EH (cell line): Measurements from ENCODE around the gene SLC4A2.

Source experiments
- DNase-seq: peaks from one replicate; pipeline ENCODE4 v3.0.0-alpha.2; 2015; ENCODE audit warnings: low read depth

SLC4A2 gene

DNA sequence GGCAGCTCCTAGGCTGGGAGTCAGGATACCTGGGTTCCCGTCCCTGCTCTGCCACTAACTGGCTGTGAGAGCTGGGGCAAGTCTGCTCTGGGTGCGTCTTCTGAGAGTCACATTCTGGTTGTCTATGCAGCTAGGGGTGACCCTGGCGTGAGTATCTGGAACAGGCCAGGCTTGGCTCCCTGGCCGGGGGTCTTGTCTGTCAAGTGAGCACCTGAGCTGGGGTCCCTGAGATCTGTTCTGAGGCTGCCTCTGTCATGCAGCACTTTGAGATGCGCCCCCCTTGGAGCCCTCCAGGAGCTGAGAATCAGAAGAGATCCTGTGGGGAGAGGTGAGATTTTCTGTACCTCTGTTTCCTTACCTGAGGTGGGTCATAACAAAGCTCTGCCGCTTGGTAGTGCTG, 34.4 kb downstream of the SLC4A2 start:
- DNase-seq: no peak

DNA sequence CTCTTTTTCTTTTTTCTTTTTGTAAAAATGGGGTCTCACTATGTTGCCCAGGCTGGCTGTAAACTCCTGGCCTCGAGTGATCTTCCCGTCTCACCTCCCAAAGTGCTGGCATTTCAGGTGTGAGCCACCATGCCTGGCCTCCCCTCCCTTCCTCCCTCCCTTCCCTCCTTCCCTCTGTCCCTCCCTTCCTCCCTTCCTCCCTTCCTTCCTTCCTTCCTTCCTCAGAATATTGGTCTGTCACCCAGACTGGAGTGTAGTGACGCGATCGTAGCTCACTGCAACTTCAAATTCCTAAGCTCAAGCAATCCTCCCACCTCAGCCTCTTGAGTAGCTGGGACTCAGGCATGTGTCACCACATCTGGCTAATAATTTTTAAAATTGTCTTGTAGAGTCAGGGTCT, 35.3 kb downstream of the SLC4A2 start:
- DNase-seq: no peak

DNA sequence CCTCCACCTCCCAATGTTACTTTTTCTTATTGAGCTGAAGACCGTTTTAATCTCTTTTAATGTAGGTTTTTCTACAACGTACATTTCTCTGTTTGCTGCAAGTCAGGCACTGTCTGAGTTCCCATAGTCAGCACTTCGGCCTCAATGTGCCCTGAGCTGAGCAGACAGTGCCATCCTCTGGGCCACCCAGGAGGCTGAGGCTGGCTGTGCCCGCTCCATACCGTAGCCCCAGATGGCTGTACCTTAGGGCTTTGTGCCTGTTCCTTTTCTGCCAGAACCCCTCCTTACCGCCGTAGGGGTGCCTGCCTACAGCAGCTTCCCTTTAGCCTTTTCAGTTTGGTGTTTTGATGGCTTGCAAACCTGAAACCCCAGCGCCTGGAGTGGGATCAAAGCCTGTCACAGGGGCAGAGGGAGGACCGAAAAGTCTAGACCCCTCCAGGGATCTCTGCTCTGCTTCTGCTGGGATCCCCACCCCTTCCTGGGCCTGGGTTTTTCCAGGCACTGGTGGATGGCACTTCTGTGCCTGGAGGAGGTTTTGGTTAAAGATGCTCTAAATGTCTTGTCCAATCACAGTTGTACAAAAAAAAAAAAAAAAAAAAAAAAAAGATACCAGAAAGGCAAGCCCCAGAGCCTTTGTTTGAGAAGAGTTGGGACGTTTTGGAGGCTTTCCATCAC, 35.9 kb downstream of the SLC4A2 start:
- no peak for DNase-seq

DNA sequence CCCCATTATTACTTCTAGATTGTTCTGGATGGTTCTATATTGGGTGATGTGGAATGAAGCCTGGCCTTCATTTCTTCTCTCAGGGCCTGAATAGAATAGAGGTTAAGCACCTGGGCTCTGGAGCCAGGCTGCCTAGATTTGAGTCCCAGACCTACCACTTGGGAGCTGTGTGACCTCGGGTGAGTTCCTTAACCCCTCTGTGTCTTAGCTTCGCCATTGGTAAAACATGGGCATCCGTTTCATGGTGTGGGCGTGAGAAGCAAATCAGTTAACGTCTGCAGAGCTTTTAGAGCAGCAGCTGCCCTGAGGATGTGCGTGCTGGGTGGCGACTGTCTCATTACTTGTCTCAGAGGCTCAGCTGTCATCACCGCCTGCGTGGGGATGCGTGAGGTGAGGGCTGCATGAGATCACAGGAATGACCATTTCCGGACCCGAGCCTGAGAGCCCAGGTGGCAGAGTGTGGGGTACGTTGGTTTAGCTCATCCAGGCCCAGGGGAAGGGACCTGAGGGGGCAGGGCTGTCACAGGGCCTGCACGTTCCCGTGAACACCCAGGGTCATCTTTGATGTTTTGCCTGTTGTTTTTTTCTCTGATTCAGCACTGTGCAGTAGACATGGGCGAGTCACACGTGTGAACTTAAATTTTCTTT, 36.6 kb downstream of the SLC4A2 start:
- DNase-seq: no peak

DNA sequence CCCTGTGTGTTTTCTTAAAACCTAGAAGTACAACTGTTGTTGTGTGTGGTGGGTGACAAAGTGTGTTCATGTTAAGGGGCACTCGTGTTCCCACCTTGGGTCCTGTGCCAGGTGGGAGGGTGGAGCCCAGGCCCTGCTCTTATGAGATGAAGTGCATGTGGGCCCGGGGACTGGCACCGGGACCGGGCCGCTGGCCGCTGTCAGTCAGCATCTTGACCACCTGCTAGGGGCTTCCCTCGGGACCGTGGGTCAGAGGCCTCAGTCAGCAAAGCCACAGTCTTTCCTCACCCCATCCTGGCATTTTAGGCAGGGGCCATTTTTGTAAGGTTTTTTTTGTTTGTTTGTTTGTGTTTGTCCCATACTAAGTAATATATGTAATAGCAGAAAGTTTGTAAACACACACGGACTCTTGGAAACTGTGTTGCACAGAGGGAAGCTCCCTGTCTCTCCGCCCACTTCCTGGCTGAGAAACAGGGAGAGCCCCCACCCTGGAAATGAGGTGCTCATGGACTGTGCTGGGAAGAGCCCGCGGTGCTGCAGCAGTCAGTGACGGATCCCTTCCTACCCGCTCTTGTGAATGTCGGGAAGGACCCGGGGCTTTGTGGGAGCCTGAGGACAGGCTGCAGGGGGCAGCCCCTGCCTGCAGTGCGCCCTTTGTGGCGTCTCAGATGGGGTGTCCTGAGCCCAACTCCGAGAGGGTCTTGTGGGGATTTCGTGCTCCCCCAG, 40.3 kb downstream of the SLC4A2 start:
- DNase-seq: no peak

DNA sequence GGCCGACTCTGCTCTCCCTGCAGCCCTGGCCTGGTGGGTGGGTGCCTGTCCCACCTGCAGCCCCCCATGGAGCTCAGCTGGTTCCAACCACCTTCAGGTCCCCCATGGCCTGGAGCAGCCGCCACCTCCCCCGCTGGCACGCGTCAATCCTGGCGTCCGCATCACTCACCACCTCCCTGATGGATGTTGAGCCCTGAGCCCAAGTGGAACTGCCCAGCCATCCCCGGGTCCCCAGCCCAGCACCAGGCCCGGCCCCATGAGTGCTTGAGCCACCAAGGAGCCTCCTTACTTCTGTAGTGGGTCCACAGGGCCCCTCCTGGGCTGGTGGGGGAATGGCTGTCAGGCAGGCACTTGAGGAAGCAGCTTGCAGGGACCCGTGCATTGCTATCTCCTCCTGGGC, 41.5 kb downstream of the SLC4A2 start:
- DNase-seq: no peak

DNA sequence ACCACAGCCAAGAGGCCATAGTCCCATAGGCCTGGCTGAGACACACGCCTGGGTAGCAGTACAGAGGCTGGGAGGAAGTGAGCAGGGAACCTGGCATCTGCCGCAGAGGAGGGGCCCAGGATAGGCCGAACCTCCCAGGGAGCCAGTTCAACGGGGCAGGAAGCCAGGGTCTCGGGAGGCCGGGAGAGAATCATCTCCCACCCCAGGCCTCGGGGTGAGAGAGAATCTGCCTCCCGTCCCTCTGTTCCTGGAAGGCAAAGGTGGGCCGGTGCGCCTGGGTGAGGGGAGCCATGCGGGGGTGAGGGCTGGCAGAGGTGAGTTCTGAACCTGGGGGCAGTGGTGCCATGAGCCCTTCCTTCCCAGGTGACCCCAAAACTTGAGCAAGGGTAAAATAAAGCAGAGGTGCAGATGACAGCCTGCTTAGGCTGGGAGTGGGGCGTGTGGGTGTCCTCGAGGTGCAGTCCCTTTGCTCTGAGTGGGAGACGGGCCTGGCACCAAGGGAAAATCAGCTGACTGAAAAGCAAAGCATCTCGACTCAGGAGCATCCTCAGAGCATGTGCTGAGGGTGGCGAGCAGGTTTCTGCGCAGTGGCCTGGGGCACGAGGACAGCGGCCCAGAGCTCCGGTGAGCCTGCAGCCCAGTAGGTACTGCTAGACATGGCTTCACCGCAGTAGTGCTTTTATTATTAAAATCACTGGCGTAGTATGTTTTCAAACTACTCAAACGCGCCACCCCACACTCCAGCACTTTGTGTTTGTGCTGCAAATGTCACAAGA, 42.4 kb downstream of the SLC4A2 start:
- DNase-seq: no peak

DNA sequence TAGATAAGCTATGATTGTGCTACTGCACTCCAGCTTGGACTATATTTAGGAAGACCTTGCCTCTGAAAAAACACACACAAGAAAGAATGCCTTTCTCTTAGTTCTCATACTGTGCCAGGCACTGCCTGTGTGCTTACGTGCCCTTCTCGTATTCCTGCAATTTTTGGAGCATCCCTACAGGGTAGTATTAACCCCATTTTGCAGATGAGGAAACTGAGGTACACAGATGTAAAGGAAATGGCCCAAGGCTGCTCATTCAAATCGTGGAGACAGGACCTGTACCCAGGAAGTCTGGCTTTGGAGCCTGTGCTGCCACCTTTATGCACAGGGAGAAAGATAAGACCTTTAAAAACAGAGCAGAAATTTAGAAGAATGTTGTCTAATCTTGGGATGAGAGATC, 43.6 kb downstream of the SLC4A2 start:
- no peak for DNase-seq

DNA sequence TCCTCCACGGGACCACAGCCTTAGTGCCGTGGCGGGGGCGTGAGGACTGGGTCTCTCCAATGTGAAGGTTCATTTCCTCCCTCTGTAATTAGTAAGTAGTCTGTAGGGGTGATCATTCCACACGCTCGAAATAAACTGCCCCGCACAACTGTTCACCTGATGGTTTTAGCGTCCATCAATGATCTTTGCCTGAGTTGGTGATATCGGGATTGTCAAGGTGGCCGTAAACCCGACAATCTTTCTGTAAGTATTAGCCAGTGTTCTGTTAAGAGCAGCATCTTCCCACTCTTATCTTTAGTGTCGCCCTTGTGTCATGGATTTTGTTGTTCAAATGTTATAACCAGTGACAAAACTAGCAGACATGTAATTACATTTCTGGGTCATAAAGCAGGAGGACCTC, 44.6 kb downstream of the SLC4A2 start:
- DNase-seq: no peak

DNA sequence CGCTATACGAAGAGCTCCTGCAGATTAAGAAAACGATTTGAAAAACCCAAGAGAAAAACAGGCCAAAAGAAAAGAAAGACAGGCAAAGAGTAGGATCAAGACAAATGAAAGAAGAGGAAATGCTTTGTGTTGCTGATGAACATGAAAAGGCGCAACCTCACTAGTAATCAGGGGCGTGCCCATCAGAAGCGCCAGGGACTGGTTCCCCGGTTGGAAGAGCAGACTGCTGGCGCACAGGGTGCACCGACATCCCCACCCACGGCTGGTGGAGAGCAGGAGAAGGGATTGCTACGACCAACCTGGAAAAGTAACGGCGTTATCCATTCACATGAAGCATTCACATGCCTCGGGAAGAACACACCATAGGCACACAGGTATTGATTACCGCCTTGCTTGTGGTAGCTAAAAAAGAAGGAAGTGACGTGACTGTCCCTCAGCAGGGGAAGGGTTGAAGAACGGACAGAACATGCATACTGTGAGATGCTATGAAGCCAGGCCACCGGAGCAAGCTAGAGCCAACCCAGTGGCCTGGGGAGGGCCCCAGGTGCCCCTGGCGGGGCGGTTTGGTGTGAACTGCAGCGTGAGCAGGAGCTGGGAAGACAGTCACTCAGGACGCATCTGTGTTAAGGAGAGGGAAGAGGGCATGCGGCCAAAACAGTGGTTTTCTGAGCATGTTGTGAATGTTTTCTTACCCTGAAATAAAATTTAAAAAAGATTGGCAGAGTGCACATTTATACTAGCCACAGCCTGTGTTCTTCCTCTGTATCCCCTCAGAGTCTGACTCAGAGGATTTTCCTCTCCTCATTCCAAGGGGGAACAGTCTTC, 45.2 kb downstream of the SLC4A2 start:
- DNase-seq: peak; percentile 96

DNA sequence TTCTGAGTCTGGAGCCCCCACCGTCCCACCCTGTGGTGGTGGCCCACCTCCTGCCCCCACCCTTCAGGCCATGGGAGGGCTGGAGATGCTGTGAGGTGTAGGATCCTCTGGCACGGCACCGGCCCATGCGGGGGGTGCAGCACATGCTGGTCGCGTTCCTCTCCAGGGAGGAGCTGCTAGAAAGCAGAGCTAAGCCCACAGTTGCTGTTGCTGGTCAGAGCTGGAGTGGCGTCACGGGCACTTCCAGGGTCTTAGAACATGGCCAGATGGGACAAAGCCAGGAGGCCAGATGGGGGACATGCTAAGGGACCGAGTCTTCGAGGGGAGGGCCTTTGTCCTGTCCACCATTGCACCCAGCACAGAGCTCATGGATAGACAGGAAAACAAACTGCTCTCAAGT, 48.5 kb downstream of the SLC4A2 start:
- DNase-seq: no peak

DNA sequence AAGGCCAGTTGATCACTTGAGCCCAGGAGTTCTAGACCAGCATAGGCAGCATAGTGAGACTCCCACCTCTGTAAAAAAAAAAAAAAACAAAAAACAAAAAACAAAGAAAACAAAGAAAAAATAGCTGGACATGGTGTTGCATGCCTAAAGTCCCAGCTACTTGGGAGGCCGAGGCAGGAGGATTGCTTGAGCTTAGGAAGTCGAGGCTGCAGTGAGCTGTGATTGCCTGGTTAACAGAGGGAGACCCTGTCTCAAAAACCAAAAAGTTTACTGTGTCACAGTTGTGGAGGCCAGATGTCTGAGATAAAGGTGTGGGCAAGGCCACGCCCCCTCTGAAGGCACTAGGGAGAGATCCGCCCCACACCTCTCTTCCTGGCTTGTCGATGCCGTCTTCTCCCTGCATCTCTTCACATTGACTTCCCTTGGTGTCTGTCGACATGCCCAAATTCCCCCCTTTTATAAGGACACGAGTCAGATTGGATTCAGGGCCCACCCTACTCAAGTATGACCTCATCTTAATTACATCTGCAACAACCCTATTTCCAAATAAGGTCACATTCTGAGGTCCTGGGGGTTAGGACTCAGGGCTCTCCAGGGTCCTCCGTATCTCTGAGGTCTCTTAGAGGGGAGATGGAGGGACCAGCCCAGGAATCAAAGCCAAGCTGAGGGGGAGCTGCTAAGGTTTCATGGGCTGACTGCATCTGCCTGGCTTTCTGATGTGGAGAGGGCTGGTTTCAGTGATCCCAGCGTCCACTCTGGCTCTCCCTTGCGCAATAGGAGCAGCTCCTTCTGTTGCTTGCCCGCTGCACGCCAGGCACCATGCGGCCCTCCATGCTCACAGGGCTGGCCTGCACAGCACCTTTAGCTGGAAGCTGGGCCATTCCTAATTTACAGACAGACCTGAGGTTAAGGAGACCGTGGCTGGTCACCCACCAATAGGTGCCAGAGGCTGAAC, 50.0 kb downstream of the SLC4A2 start:
- DNase-seq: peak; percentile 57

DNA sequence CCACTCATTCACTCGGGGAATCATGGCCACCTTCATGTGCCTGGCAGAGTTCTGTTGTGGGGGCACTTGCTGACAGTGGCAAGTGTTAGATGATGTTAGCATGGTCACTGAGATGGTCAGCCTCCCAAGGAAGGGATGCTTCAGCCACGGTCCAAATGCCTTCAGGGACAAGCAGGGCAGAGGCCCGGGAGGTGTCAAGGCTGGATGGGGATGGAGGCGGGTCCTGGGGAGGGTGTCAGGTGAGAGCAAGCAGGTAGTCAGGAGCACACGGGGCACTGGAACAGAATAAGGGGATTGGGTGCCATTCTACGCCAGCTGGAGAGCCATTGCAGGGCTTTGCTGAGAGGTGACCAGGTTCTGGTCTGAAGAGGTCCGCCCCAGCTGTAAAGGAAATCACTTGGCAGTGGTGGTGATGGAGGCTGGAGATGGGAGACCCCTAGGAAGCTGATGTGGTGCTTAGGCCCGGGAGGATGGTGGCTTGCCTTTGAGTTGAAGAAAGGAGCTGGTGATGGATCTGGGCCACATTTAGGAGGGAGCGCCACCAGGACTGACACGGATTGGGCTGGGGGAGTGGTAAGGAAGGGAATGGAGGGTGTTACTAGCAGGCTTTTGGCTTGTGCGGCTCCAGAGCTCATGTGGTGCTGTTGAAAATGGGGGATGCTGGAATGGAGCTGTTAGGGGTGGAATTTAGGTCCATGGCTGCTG, 51.0 kb downstream of the SLC4A2 start:
- no peak for DNase-seq

DNA sequence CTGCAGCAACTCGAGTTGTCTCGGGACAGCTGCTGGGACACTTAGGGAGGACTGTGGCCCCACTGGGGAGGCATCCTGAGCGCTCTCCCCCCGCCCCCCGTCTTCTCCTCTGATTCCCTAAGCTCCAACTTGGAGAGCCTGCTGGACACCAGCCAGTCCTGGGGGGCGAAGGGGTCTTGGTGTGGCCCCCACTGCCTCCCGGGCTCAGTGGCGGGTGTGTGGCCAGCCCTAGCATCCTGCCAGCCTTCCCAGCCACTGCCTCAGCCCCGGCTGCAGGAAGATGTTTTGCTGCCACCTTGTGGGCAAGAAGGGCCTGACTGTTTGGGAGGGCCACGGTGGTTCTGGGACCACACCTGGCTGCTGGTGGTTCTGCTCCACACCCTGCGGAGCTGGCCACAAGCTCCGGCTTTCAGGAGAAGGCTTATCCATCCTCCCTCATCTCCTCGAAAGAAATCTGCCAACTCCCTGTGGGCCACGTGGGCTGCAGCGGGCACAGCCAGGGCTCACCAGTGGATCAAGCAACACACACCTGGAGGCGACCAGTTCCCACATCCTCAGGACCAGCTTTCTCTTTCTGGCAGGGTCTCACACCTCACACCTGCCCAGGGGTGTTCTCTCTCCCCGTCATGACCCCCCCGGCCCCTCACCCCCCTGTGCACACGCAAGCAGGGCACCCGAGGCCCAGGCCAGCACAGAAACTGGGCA, 51.7 kb downstream of the SLC4A2 start:
- DNase-seq: peak; percentile 78

DNA sequence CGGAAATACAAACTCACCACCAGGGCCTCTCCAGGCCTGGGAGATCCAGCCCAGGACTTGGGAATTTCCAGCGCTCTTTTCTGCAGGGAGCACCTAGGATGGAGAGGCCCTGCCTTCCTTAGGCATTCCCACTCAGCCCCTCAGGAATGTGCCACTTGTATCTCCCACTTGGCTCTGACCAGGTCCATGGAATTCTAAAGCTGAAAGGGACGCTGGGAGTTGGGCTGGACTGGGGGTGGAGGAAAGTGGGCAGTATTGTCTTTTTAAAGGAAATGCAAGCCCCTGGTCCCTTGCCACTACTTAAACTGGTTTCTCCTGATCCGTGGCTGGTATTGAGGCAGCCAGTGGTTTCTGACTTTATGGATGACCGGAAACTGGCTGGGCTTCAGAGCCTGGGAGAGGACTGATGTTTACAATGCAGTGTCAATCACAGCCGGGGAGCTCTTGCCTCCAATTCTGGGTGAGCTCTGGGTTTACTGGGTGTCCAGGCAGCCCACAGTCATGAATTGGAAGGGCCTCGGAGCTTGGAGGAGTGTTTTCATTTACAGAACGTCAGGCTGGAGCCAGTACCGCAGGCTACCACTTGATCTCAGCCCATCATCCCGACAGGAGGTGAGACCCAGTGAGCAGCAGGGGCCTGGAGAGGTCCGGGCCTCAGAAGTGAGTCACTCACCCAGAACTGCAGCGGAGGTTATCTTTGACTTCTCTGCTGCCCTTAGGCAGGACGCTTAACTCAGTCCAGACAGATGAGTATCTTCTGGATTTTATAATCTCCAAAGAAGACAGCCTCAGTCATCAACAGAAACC, 54.2 kb downstream of the SLC4A2 start:
- DNase-seq: peak; percentile 96

DNA sequence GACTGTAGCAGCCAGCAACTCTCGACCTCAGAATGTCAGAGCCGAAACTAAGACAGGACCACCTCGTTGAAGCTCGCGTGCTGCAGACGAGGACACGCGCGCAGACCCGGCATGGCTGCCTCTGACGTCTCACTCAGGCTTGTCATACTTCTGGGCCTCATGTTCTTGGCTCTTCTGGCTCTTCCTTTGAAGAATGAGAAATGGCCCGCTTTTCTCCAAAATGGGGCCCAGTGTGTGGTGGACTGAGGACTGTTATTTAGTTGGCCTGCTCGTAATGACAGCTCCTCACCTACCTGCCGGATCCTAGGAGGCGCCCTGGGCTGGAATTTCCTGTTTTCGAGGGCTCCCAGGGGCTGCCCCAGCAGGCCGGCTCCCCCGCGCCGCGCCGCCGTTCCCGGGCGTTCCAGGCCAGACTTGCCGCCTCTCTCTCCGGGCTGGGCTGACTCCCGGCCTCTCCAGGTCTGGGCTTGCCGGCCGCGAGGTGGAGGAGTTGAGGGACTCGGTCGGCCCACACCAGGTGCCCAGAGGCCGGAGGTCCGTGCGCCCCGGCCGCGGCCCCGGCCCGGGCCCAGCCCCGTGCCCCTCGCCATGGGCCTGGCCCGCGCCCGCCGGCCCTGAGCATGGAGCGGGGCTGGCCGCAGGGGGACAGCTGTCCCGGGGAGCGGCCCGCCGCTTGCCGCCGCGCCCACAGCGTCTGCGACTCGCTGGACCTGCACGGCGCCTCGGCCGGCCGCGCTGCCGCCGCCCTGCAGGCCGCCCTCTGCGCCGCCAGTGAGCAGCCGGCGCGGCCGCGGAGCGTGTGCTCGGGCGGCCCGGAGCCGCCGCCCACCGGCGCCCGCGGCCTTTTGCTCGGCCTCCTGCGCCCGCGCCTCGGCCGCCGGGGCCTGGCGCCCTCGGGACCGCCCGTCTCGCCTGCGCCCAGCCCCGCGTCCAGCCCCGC, 55.0 kb downstream of the SLC4A2 start:
- DNase-seq: peak; percentile 25

DNA sequence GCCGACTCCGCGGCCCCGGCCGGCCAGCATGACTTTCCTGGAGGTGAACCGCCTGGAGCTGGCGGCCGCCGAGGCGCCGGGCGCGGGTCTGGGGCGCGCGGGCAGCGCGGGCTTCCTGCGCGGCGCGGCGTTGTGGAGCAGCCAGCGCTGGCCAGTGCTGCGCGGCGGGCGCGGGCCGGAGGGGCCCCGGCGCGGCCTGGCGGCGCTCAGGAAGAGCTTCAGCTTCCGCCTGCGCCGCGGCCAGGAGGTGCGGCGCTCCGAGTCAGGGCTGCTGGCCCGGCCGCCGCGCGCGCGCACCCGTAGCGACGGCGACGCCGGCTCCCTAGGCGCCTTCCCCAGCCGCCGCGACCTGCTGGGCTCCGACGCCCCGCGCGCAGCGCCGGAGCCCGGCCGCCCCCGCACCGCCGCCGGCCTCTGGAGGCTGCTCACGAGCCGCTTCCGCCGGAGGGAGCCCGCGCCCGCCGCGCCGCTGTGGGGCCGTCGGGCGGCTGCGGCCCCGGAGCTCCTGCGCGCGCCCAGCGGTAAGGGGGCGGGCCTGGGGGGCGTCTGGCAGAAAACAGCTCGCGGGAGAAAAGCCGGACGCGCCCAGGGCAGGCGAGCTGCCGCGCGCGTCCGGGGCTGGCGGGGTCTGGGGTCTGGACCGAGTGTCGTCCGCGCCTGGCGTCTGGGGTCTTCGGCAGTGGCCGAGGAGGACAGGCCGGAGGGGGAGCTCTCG, 55.9 kb downstream of the SLC4A2 start:
- DNase-seq: peak; percentile 55
